Dendritic cell treated with granulocyte-macrophage colony-stimulating factor and Interleukin-4, amounts not matched to agents 40 ng/mL and 50 ng/mL, for 4 days (primary cell): ENCODE results near the gene KDM4B.

Experiments
- H3K27ac Mint-ChIP-seq: one replicate; pipeline ENCODE4 v1.8.0; 2022; ENCODE audit warnings: mild to moderate bottlenecking, mixed read lengths
- H3K27me3 Mint-ChIP-seq: one replicate; pipeline ENCODE4 v1.8.0; 2022; ENCODE audit warnings: mild to moderate bottlenecking, mixed read lengths
- H3K36me3 Mint-ChIP-seq: one replicate; pipeline ENCODE4 v1.8.0; 2022; ENCODE audit warnings: low read depth, mixed read lengths
- H3K4me1 Mint-ChIP-seq: one replicate; pipeline ENCODE4 v1.8.0; 2022; ENCODE audit warnings: low read depth, mixed read lengths
- H3K4me3 Mint-ChIP-seq: one replicate; pipeline ENCODE4 v1.8.0; 2022; ENCODE audit warnings: mild to moderate bottlenecking, moderate library complexity, mixed read lengths
- H3K9me3 Mint-ChIP-seq: one replicate; pipeline ENCODE4 v1.8.0; 2022; ENCODE audit warnings: mixed read lengths
- intact Hi-C: fragments of 100-400 bp; cut with micrococcal nuclease; formaldehyde crosslinking; loops from one replicate; pipeline ENCODE4 v1.15.0; 2022

KDM4B gene

GRCh38 chr19:5115351-5115750 is 146.4 kb downstream of the KDM4B start:
- Mint-ChIP-seq H3K4me1 (no peaks in the 10 kb centered on the region), H3K27ac (no peak overlapping the region), H3K9me3 (peaks cover 8% of the 10 kb centered on the region), H3K27me3 (no peaks in the 10 kb centered on the region), H3K36me3 (peaks cover 99% of the 10 kb centered on the region), H3K4me3 (no peak overlapping the region)
- intact Hi-C loops: no loop called here

GRCh38 chr19:5115771-5116202 is 146.9 kb downstream of the KDM4B start:
- Mint-ChIP-seq H3K27ac (no peak overlapping the region), H3K36me3 (peaks cover 99% of the 10 kb centered on the region)
- intact Hi-C loops: no loop called here

GRCh38 chr19:5116292-5116691 is 147.4 kb downstream of the KDM4B start:
- Mint-ChIP-seq H3K27ac (no peak overlapping the region), H3K27me3 (no peaks in the 10 kb centered on the region), H3K4me1 (no peaks in the 10 kb centered on the region), H3K36me3 (peaks cover 99% of the 10 kb centered on the region), H3K9me3 (peaks cover 8% of the 10 kb centered on the region), H3K4me3 (no peak overlapping the region)
- intact Hi-C loops: no loop called here

More at GRCh38 chr19:5115771-5116202, 146.9 kb downstream of the KDM4B start:
- H3K4me1 Mint-ChIP-seq: no peaks in the 10 kb centered on the region
- H3K4me3 Mint-ChIP-seq: no peak overlapping the region
- H3K27me3 Mint-ChIP-seq: no peaks in the 10 kb centered on the region
- peaks cover 8% of the 10 kb centered on the region for H3K9me3 Mint-ChIP-seq

GRCh38 chr19:5117421-5117820 is 148.5 kb downstream of the KDM4B start:
- Mint-ChIP-seq H3K4me1 (no peaks in the 10 kb centered on the region), H3K27me3 (no peaks in the 10 kb centered on the region), H3K36me3 (peaks cover 99% of the 10 kb centered on the region), H3K4me3 (no peak overlapping the region), H3K9me3 (peaks cover 8% of the 10 kb centered on the region), H3K27ac (no peak overlapping the region)
- intact Hi-C loops: no loop called here

GRCh38 chr19:5118026-5118425 is 149.1 kb downstream of the KDM4B start:
- H3K36me3 Mint-ChIP-seq: peaks cover 99% of the 10 kb centered on the region
- no peaks in the 10 kb centered on the region for H3K27me3 Mint-ChIP-seq
- H3K27ac Mint-ChIP-seq: no peak overlapping the region
- intact Hi-C loops: no loop called here
- H3K4me3 Mint-ChIP-seq: no peak overlapping the region
- H3K9me3 Mint-ChIP-seq: peaks cover 8% of the 10 kb centered on the region
- no peaks in the 10 kb centered on the region for H3K4me1 Mint-ChIP-seq

- Mint-ChIP-seq H3K4me1 (no peaks in the 10 kb centered on the region), H3K27me3 (no peaks in the 10 kb centered on the region), H3K4me3 (no peak overlapping the region), H3K36me3 (peaks cover 99% of the 10 kb centered on the region), H3K9me3 (peaks cover 8% of the 10 kb centered on the region), H3K27ac (no peak overlapping the region)
- intact Hi-C loops: no loop called here
Observed at GRCh38 chr19:5119297-5119998, 150.5 kb downstream of the KDM4B start.

- peaks cover 6% of the 10 kb centered on the region for H3K27me3 Mint-ChIP-seq
- H3K4me3 Mint-ChIP-seq: no peak overlapping the region
- H3K36me3 Mint-ChIP-seq: peaks cover 99% of the 10 kb centered on the region
- H3K9me3 Mint-ChIP-seq: peaks cover 7% of the 10 kb centered on the region
- H3K27ac Mint-ChIP-seq: no peak overlapping the region
- intact Hi-C loops: no loop called here
- H3K4me1 Mint-ChIP-seq: no peaks in the 10 kb centered on the region
Observed at GRCh38 chr19:5120321-5120720, 151.4 kb downstream of the KDM4B start.

- Mint-ChIP-seq H3K9me3 (peaks cover 2% of the 10 kb centered on the region), H3K27me3 (peaks cover 6% of the 10 kb centered on the region), H3K4me3 (no peak overlapping the region), H3K4me1 (no peaks in the 10 kb centered on the region), H3K27ac (no peak overlapping the region), H3K36me3 (peaks cover 99% of the 10 kb centered on the region)
- intact Hi-C loops: no loop called here
Observed at GRCh38 chr19:5120833-5121232, 151.9 kb downstream of the KDM4B start.

- no peaks in the 10 kb centered on the region for H3K9me3 Mint-ChIP-seq
- H3K4me3 Mint-ChIP-seq: no peak overlapping the region
- no peak overlapping the region for H3K27ac Mint-ChIP-seq
- no peaks in the 10 kb centered on the region for H3K4me1 Mint-ChIP-seq
- intact Hi-C loops: no loop called here
- H3K36me3 Mint-ChIP-seq: peaks cover 99% of the 10 kb centered on the region
- H3K27me3 Mint-ChIP-seq: peaks cover 12% of the 10 kb centered on the region
Observed at GRCh38 chr19:5121266-5122120, 152.6 kb downstream of the KDM4B start.

- Mint-ChIP-seq H3K4me3 (no peak overlapping the region), H3K36me3 (peaks cover 95% of the 10 kb centered on the region), H3K4me1 (no peaks in the 10 kb centered on the region), H3K27me3 (peaks cover 13% of the 10 kb centered on the region), H3K9me3 (no peaks in the 10 kb centered on the region), H3K27ac (no peak overlapping the region)
- intact Hi-C loops: no loop called here
Observed at GRCh38 chr19:5122121-5122400, 153.1 kb downstream of the KDM4B start.

GRCh38 chr19:5122671-5123409 is 153.9 kb downstream of the KDM4B start:
- peaks cover 87% of the 10 kb centered on the region for H3K36me3 Mint-ChIP-seq
- no peak overlapping the region for H3K27ac Mint-ChIP-seq
- H3K4me1 Mint-ChIP-seq: peaks cover 7% of the 10 kb centered on the region
- peaks cover 16% of the 10 kb centered on the region for H3K27me3 Mint-ChIP-seq
- no peaks in the 10 kb centered on the region for H3K9me3 Mint-ChIP-seq
- intact Hi-C loops: no loop called here
- H3K4me3 Mint-ChIP-seq: no peak overlapping the region

- intact Hi-C loops: no loop called here
- H3K4me1 Mint-ChIP-seq: peaks cover 15% of the 10 kb centered on the region
- H3K36me3 Mint-ChIP-seq: peaks cover 80% of the 10 kb centered on the region
- no peak overlapping the region for H3K4me3 Mint-ChIP-seq
- no peaks in the 10 kb centered on the region for H3K9me3 Mint-ChIP-seq
- no peak overlapping the region for H3K27ac Mint-ChIP-seq
- peaks cover 16% of the 10 kb centered on the region for H3K27me3 Mint-ChIP-seq
Observed at GRCh38 chr19:5123646-5124045, 154.7 kb downstream of the KDM4B start.

GRCh38 chr19:5124111-5124855 is 155.4 kb downstream of the KDM4B start:
- Mint-ChIP-seq H3K4me3 (no peak overlapping the region), H3K4me1 (peaks cover 22% of the 10 kb centered on the region), H3K36me3 (peaks cover 80% of the 10 kb centered on the region), H3K9me3 (no peaks in the 10 kb centered on the region), H3K27me3 (peaks cover 16% of the 10 kb centered on the region), H3K27ac (no peak overlapping the region)
- intact Hi-C loops: no loop called here
